B cell (primary cell): ENCODE measurements around the gene ADAM19. TPM values are rescaled to one million over a fixed set of nuclear protein-coding genes. Genes with fewer than 3 reads are reported as not detected.

Experiments used
- ATAC-seq: fragments of 200-7000 bp; cut with Tn5 transposase; one replicate; pipeline ENCODE4 v1.10.0; 2021; ENCODE audit warnings: low read depth, mild to moderate bottlenecking, moderate number of reproducible peaks, moderate library complexity
- CTCF ChIA-PET: fragments of 350-600 bp; sonication (Branson Sonifier 250); formaldehyde crosslinking; loops from one replicate; lab custom pipeline; 2021; ENCODE audit warnings: antibody characterized with exemption, inconsistent platforms; lab: Charles Lee
- POLR2A ChIA-PET: fragments of 350-600 bp; sonication (Branson Sonifier 250); formaldehyde crosslinking; loops from one replicate; lab custom pipeline; 2021; ENCODE audit warnings: antibody characterized with exemption; lab: Charles Lee
- DNase-seq: peaks from one replicate; pipeline ENCODE4 v3.0.0; 2013
- H2AFZ ChIP-seq: 2 replicates; pipeline ENCODE4 v1.6.1; 2012; ENCODE audit warnings: mild to moderate bottlenecking, low read depth, low read length; ENCODE audit not compliant: insufficient read depth, poor library complexity, severe bottlenecking
- H3K27ac ChIP-seq, 2 donors: 1 replicate in 1 of 2; 2 replicates in 1 of 2; pipeline ENCODE4 v1.5.1; 2012 to 2013; ENCODE audit warnings: low read length in 2 of 2, mild to moderate bottlenecking in 2 of 2, moderate library complexity in 1 of 2
- H3K27me3 ChIP-seq, 4 experiments: fragments of 200-600 bp in 1 of 4; sonication (generic) in 1 of 4; replicated peaks in 1 of 4; 1 replicate in 2 of 4; 2 replicates in 2 of 4; pipeline versions ENCODE4 v1.6.1 to v1.7.0; 2013 to 2016; ENCODE audit warnings: low read length in 3 of 4, mild to moderate bottlenecking in 2 of 4, mixed read lengths in 1 of 4, moderate library complexity in 1 of 4; ENCODE audit not compliant: insufficient read depth in 4 of 4, control insufficient read depth in 3 of 4; ENCODE audit errors: control extremely low read depth in 1 of 4
- H3K36me3 ChIP-seq, 2 experiments: replicated peaks in 1 of 2; 1 replicate in 1 of 2; 2 replicates in 1 of 2; pipeline versions ENCODE4 v1.6.1 to v1.7.1; 2013; ENCODE audit warnings: low read length in 1 of 2; ENCODE audit not compliant: insufficient read depth in 2 of 2, control insufficient read depth in 1 of 2; ENCODE audit errors: control extremely low read depth in 1 of 2, extremely low read depth in 1 of 2
- H3K4me1 ChIP-seq, 2 donors: fragments of 200-600 bp in 1 of 2; sonication (generic) in 1 of 2; 1 replicate in 1 of 2; 2 replicates in 1 of 2; pipeline versions ENCODE4 v1.5.1 to v1.6.1; 2013 to 2017; ENCODE audit warnings: low read length in 2 of 2; ENCODE audit not compliant: control insufficient read depth in 2 of 2, insufficient read depth in 2 of 2
- H3K4me2 ChIP-seq: replicated peaks from 2 replicates; pipeline ENCODE3; 2012; ENCODE audit warnings: mild to moderate bottlenecking, low read depth, low read length; ENCODE audit not compliant: poor library complexity, severe bottlenecking
- H3K4me3 ChIP-seq, 5 experiments: fragments of 200-600 bp in 1 of 5; sonication (generic) in 1 of 5; 1 replicate in 3 of 5; 2 replicates in 2 of 5; pipeline versions ENCODE4 v1.5.1 to v1.7.0; 2011 to 2016; ENCODE audit warnings: low read length in 4 of 5, mild to moderate bottlenecking in 4 of 5, low read depth in 2 of 5, control low read depth in 1 of 5, moderate library complexity in 1 of 5; ENCODE audit not compliant: insufficient read depth in 1 of 5; ENCODE audit errors: control extremely low read depth in 1 of 5, extremely low read depth in 1 of 5
- H3K79me2 ChIP-seq: fragments of 200-600 bp; sonication (generic); one replicate; pipeline ENCODE4 v1.6.0; 2016; ENCODE audit warnings: low read length; ENCODE audit not compliant: control insufficient read depth, insufficient read depth
- H3K9ac ChIP-seq: fragments of 200-600 bp; sonication (generic); 2 replicates; pipeline ENCODE4 v1.6.1; 2017; ENCODE audit warnings: mild to moderate bottlenecking, low read length, moderate library complexity
- H3K9me3 ChIP-seq, 3 donors: one replicate each; pipeline versions ENCODE4 v1.6.1 to v1.7.1; 2013; ENCODE audit warnings: low read length in 2 of 3; ENCODE audit not compliant: control insufficient read depth in 2 of 3, insufficient read depth in 1 of 3; ENCODE audit errors: control extremely low read depth in 1 of 3
- H4K20me1 ChIP-seq: 2 replicates; pipeline ENCODE4 v1.6.0; 2012; ENCODE audit warnings: mild to moderate bottlenecking, low read length; ENCODE audit not compliant: insufficient read depth, control insufficient read depth, poor library complexity, severe bottlenecking
- H3K27ac Mint-ChIP-seq: one replicate; pipeline ENCODE4 v1.8.0; 2021; ENCODE audit warnings: mixed read lengths
- H3K27me3 Mint-ChIP-seq: one replicate; pipeline ENCODE4 v1.8.0; 2021; ENCODE audit warnings: mixed read lengths
- H3K4me1 Mint-ChIP-seq: one replicate; pipeline ENCODE4 v1.8.0; 2021; ENCODE audit warnings: mixed read lengths
- H3K4me3 Mint-ChIP-seq: one replicate; pipeline ENCODE4 v1.8.0; 2021; ENCODE audit warnings: mixed read lengths
- H3K9me3 Mint-ChIP-seq: one replicate; pipeline ENCODE4 v1.8.0; 2022; ENCODE audit warnings: mixed read lengths; ENCODE audit not compliant: insufficient read depth
- EZH2 ChIP-seq: IDR thresholded peaks from 2 replicates; pipeline ENCODE4 v1.6.1; 2012; ENCODE audit warnings: borderline replicate concordance, low read depth, mild to moderate bottlenecking, moderate library complexity, low read length; ENCODE audit not compliant: insufficient read depth, poor library complexity, severe bottlenecking
- WGBS: methylation state at CpG from one replicate; pipeline ENCODE4 v1.1.5; 2013; ENCODE audit warnings: missing lambda C conversion rate; ENCODE audit not compliant: insufficient coverage; 5-methylcytosine and 5-hydroxymethylcytosine counted together
- intact Hi-C: fragments of 100-400 bp; cut with micrococcal nuclease; formaldehyde crosslinking; loops from one replicate; pipeline ENCODE4 v1.10.0; 2022
- polyA plus RNA-seq: library from polyadenylated mRNA; depleted of rRNA; stranded (reverse); fragments of >200 nt; gene quantifications from 2 replicates; pipeline ENCODE4 v1.2.3, GENCODE V29; 2012
- total RNA-seq, 2 donors: library from RNA; stranded (reverse); fragments of 120-200 nt in 1 of 2; gene quantifications; 1 replicate in 1 of 2; 2 replicates in 1 of 2; pipeline versions ENCODE4 v1.2.3 to v1.2.4, GENCODE V29; 2013 to 2022
- TF ChIP-seq, protein P1 (sequence below): fragments of 200-600 bp; IDR thresholded peaks from one replicate; pipeline ENCODE4 v1.8.0; 2022; ENCODE audit warnings: antibody characterized with exemption, mild to moderate bottlenecking

The ADAM19 gene
- total and polyA plus RNA-seq, 2 donors (not counting 1 experiment from before 2014, with no cell fraction given) = 110 to 171 TPM

DNA sequence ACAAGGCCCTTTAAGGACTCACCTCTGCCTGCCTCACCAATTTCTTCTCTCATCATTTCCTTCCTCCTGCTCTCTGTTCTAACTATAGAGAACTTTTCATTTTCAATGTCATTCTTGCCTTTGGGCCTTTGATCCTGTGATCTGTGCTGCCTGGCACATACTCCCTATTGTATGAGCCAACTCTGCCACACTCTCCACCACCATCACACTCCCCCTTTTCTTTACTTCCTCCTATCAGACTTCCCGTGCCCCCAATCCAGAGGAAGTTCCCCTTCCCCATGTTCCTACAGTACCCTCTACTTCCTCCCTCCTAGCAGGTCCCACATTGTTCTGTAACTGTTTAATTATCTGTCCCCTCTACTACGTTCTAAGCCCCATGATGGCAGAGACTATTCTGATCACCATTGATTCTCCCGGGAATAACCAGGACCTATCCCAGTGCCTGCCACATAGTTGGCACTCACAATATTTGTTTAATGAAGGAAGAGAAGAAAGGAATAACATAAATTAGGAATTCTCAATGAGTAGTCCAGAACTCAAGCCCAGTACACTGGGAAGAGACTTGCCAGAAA lies 27.5 kb downstream of the ADAM19 start:
- no peak overlapping the region for H2AFZ ChIP-seq
- peak overlapping the region; percentile 31 for H3K9ac ChIP-seq
- ATAC-seq = peak; percentile 18
- H3K36me3 ChIP-seq = peaks cover 13 to 90% of the 10 kb centered on the region in 2 experiments
- TF ChIP-seq, protein P1, sequence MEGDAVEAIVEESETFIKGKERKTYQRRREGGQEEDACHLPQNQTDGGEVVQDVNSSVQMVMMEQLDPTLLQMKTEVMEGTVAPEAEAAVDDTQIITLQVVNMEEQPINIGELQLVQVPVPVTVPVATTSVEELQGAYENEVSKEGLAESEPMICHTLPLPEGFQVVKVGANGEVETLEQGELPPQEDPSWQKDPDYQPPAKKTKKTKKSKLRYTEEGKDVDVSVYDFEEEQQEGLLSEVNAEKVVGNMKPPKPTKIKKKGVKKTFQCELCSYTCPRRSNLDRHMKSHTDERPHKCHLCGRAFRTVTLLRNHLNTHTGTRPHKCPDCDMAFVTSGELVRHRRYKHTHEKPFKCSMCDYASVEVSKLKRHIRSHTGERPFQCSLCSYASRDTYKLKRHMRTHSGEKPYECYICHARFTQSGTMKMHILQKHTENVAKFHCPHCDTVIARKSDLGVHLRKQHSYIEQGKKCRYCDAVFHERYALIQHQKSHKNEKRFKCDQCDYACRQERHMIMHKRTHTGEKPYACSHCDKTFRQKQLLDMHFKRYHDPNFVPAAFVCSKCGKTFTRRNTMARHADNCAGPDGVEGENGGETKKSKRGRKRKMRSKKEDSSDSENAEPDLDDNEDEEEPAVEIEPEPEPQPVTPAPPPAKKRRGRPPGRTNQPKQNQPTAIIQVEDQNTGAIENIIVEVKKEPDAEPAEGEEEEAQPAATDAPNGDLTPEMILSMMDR = no peak
- no peak for TF ChIP-seq EZH2
- ChIA-PET POLR2A (interaction anchor here (0.6 kb wide), 1 partner anchor 84 kb away, joined by 8 read pairs; no protein-coding TSS in a partner anchor), CTCF (interaction anchor here (1.4 kb wide), 1 partner anchor 76 kb away, joined by 5 read pairs; no protein-coding TSS in a partner anchor)
- peak overlapping the region; percentile 55 for H3K4me3 Mint-ChIP-seq
- H3K4me3 ChIP-seq = no peak overlapping the region
- H3K79me2 ChIP-seq = peaks cover 100% of the 10 kb centered on the region
- H3K27ac ChIP-seq = peak overlapping the region; percentile 3 to 80
- H4K20me1 ChIP-seq = peaks cover 96% of the 10 kb centered on the region
- peaks cover 94% of the 10 kb centered on the region for H3K4me1 Mint-ChIP-seq
- intact Hi-C loops = no loop called here
- no peaks in the 10 kb centered on the region for H3K27me3 ChIP-seq
- no peaks in the 10 kb centered on the region for H3K9me3 Mint-ChIP-seq
- H3K27ac Mint-ChIP-seq = peak overlapping the region; percentile 85
- H3K27me3 Mint-ChIP-seq = no peaks in the 10 kb centered on the region
- peaks cover 89 to 92% of the 10 kb centered on the region in 2 donors for H3K4me1 ChIP-seq
- WGBS = 29% methylated on average over 1 of the region's 3 CpGs
- DNase-seq = no peak
- H3K9me3 ChIP-seq = no peaks in the 10 kb centered on the region
- H3K4me2 ChIP-seq = peak overlapping the region; percentile 55

DNA sequence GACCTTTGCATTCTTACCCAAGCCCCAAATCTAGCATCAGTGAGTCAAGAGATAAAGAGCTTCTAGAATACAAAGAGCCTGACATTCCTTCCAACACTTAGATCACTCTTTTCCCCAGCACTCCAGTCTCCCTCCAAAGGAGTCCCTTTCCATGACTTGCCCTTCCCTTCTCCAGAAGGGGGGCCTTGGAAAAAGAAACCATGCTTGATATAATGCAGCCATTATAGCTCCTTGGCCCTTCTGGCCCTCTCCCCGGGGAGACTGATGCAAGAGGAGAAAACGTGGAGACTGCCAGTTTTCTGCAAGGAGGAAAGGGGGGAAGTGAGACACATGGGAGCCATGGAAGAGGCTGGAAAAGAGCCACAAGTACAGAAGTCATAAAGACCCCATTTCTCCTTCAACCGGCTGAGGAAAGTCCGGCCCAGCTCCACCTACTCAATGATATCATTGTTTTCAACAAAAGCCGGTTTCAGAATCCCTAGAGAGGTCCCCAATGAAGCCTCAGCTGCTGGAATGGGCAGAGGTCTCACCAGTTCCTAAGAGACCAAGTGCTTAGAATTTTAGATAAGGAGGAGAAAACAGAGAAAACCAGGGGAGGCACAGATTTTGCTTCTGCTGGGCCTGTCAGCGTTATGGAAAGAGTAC lies 29.0 kb downstream of the ADAM19 start:
- ChIA-PET CTCF (interaction anchor here (1.4 to 2.9 kb wide), 6 partner anchors 11 to 172 kb away, joined by 3 to 11 read pairs (median 5); no protein-coding TSS in a partner anchor), POLR2A (interaction anchor here (1.2 kb wide), 1 partner anchor 25 kb away, joined by 3 read pairs; no protein-coding TSS in a partner anchor)
- DNase-seq (no peak), ATAC-seq (no peak)
- Mint-ChIP-seq H3K27ac (peak overlapping the region; percentile 87), H3K9me3 (no peaks in the 10 kb centered on the region), H3K27me3 (no peaks in the 10 kb centered on the region), H3K4me1 (peaks cover 96% of the 10 kb centered on the region), H3K4me3 (peak overlapping the region; percentile 60)
- Histone ChIP-seq H3K27me3 (no peaks in the 10 kb centered on the region), H3K4me1 (peaks cover 94 to 100% of the 10 kb centered on the region in 2 donors), H4K20me1 (peaks cover 97% of the 10 kb centered on the region), H3K79me2 (peaks cover 100% of the 10 kb centered on the region), H3K4me2 (peak overlapping the region; percentile 55), H3K4me3 (no peak overlapping the region), H3K9ac (no peak overlapping the region), H3K27ac (peak overlapping the region; percentile 21 to 80), H3K9me3 (no peaks in the 10 kb centered on the region), H3K36me3 (peaks cover 8 to 89% of the 10 kb centered on the region in 2 experiments), H2AFZ (no peak overlapping the region)
- intact Hi-C loops = no loop called here
- 100% methylated on average over 1 of the region's 6 CpGs for WGBS
- TF ChIP-seq EZH2 = no peak
- TF ChIP-seq, protein P1 = no peak
